GM23338 (cell line): ENCODE results near the gene ECHDC3.

Experiments
- CREB1 ChIP-seq: fragments of 250-450 bp; sonication (Bioruptor Pico); IDR thresholded peaks from 2 replicates; pipeline ENCODE4 v1.5.0; 2020; ENCODE audit warnings: low read depth, mild to moderate bottlenecking, moderate library complexity
- CTCF ChIP-seq, 2 experiments: fragments of 200-600 bp in 1 of 2; sonication (generic) in 1 of 2; conservative IDR thresholded peaks; 2 replicates each; pipeline versions ENCODE4 v1.5.1 to v1.6.1; 2016 to 2017; ENCODE audit warnings: antibody characterized with exemption in 2 of 2, low read depth in 2 of 2, mild to moderate bottlenecking in 2 of 2, moderate library complexity in 1 of 2
- EZH2 ChIP-seq: fragments of 200-600 bp; sonication (generic); IDR thresholded peaks from one replicate; pipeline ENCODE4 v1.8.0; 2017; ENCODE audit warnings: antibody characterized with exemption, mild to moderate bottlenecking, low read depth; ENCODE audit not compliant: unreplicated experiment
- POLR2AphosphoS5 ChIP-seq: IDR thresholded peaks from 2 replicates; pipeline ENCODE4 v1.6.1; 2016; ENCODE audit warnings: antibody characterized with exemption, low read depth
- ZNF114 ChIP-seq: fragments of 250-450 bp; sonication (Bioruptor Pico); IDR thresholded peaks from 2 replicates; pipeline ENCODE4 v1.5.0; 2020; ENCODE audit warnings: mild to moderate bottlenecking, moderate library complexity
- TF ChIP-seq, protein P1 (sequence below): IDR thresholded peaks from one replicate; pipeline ENCODE4 v1.6.1; 2018; ENCODE audit warnings: antibody characterized with exemption; ENCODE audit not compliant: unreplicated experiment

- TF ChIP-seq ZNF114 (no peak), CTCF (conservative IDR thresholded peaks at IDR 0.05; ENCODE audit: low read depth in 2 of 2) (no peak), POLR2AphosphoS5 (no peak), EZH2 (no peak), CREB1 (CRISPR knock-in tag) (no peak)
- TF ChIP-seq, protein P1, sequence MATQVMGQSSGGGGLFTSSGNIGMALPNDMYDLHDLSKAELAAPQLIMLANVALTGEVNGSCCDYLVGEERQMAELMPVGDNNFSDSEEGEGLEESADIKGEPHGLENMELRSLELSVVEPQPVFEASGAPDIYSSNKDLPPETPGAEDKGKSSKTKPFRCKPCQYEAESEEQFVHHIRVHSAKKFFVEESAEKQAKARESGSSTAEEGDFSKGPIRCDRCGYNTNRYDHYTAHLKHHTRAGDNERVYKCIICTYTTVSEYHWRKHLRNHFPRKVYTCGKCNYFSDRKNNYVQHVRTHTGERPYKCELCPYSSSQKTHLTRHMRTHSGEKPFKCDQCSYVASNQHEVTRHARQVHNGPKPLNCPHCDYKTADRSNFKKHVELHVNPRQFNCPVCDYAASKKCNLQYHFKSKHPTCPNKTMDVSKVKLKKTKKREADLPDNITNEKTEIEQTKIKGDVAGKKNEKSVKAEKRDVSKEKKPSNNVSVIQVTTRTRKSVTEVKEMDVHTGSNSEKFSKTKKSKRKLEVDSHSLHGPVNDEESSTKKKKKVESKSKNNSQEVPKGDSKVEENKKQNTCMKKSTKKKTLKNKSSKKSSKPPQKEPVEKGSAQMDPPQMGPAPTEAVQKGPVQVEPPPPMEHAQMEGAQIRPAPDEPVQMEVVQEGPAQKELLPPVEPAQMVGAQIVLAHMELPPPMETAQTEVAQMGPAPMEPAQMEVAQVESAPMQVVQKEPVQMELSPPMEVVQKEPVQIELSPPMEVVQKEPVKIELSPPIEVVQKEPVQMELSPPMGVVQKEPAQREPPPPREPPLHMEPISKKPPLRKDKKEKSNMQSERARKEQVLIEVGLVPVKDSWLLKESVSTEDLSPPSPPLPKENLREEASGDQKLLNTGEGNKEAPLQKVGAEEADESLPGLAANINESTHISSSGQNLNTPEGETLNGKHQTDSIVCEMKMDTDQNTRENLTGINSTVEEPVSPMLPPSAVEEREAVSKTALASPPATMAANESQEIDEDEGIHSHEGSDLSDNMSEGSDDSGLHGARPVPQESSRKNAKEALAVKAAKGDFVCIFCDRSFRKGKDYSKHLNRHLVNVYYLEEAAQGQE = no peak
Measured at GRCh38 chr10:11754173-11754572, 12.0 kb downstream of the ECHDC3 start.
